ENCODE measurements around the gene ASGR2.
A peak's percentile ranks its signal among the peaks of the same experiment; 100 is the strongest.
"Not testable (repeated sequence)": the region's sequence is repeated elsewhere in the genome, so short reads cannot be mapped to it uniquely, and the experiment has no call there.

Gene ASGR2

DNA sequence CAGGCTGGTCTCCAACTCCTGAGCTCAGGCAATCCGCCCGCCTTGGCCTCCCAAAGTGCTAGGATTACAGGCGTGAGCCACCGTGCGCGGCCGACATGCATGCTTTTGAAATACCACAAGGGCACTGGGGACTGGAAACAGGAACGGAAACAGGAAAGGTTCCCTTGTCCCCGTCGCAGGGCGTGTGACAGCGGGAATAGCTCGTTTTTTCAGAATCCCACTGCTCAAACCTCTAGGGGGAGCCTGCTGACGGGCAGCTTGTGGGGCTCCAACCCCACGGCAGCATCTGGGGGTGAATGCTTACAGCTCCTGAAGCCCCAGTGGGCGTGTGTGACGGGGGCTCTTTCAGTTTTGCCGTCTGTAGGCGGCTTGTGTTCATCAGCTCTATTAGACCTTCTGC, 18.8 kb upstream of the ASGR2 start:
- Histone ChIP-seq H3K4me3 (ENCODE audit: low read depth, low read length) (no peak overlapping the region), H3K27me3 (peaks cover 52% of the 10 kb centered on the region), H3K4me1 (no peaks in the 10 kb centered on the region), H3K9me3 (no peaks in the 10 kb centered on the region), H3K36me3 (no peaks in the 10 kb centered on the region)
- TF ChIP-seq, protein P1, sequence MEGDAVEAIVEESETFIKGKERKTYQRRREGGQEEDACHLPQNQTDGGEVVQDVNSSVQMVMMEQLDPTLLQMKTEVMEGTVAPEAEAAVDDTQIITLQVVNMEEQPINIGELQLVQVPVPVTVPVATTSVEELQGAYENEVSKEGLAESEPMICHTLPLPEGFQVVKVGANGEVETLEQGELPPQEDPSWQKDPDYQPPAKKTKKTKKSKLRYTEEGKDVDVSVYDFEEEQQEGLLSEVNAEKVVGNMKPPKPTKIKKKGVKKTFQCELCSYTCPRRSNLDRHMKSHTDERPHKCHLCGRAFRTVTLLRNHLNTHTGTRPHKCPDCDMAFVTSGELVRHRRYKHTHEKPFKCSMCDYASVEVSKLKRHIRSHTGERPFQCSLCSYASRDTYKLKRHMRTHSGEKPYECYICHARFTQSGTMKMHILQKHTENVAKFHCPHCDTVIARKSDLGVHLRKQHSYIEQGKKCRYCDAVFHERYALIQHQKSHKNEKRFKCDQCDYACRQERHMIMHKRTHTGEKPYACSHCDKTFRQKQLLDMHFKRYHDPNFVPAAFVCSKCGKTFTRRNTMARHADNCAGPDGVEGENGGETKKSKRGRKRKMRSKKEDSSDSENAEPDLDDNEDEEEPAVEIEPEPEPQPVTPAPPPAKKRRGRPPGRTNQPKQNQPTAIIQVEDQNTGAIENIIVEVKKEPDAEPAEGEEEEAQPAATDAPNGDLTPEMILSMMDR (IDR thresholded peaks at IDR 0.05; ENCODE audit: low read depth, low read length): peak; percentile 36
- no peak for DNase-seq

DNA sequence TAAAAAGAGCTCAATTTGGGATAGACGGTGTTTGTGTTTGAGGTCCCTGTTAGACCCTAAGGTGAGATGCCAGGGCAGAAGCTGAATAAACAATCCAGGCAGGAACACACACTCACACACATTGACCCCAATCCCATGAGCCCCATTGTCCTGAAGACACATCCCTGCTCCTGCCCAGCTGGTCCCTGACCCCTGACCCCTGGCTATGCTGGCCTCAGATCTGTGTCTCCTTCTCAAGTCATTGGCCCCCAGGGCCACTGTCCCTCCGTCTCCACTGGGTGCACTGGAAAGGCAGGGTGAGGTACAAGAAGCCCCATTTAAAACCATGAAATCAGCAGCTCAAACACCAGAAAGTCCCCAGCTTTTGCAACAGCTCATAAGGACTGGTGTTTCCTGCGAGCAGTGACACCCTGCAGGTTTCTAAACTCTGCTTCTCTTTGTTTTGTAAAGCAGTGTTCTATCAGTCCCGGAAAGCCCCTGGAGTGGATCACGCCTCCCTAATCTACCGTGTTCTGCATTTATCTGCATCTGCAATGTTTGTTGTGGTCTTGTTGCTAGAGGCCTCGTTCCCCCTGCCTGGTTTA, 18.0 kb upstream of the ASGR2 start:
- H3K4me1 ChIP-seq: no peaks in the 10 kb centered on the region
- peaks cover 53% of the 10 kb centered on the region for H3K27me3 ChIP-seq
- no peak overlapping the region for H3K4me3 ChIP-seq (ENCODE audit: low read depth, low read length)
- H3K9me3 ChIP-seq: no peaks in the 10 kb centered on the region
- DNase-seq: no peak
- H3K36me3 ChIP-seq: no peaks in the 10 kb centered on the region
- TF ChIP-seq, protein P1 (IDR thresholded peaks at IDR 0.05; ENCODE audit: low read depth, low read length): no peak

- Histone ChIP-seq H3K36me3 (no peaks in the 10 kb centered on the region), H3K4me3 (ENCODE audit: low read depth, low read length) (no peak overlapping the region), H3K4me1 (no peaks in the 10 kb centered on the region), H3K9me3 (no peaks in the 10 kb centered on the region), H3K27me3 (peaks cover 42% of the 10 kb centered on the region)
- TF ChIP-seq, protein P1 (IDR thresholded peaks at IDR 0.05; ENCODE audit: low read depth, low read length): no peak
- DNase-seq: no peak
These were observed 16.8 kb upstream of the ASGR2 start for GRCh38 chr17:7131423-7131791.

DNA sequence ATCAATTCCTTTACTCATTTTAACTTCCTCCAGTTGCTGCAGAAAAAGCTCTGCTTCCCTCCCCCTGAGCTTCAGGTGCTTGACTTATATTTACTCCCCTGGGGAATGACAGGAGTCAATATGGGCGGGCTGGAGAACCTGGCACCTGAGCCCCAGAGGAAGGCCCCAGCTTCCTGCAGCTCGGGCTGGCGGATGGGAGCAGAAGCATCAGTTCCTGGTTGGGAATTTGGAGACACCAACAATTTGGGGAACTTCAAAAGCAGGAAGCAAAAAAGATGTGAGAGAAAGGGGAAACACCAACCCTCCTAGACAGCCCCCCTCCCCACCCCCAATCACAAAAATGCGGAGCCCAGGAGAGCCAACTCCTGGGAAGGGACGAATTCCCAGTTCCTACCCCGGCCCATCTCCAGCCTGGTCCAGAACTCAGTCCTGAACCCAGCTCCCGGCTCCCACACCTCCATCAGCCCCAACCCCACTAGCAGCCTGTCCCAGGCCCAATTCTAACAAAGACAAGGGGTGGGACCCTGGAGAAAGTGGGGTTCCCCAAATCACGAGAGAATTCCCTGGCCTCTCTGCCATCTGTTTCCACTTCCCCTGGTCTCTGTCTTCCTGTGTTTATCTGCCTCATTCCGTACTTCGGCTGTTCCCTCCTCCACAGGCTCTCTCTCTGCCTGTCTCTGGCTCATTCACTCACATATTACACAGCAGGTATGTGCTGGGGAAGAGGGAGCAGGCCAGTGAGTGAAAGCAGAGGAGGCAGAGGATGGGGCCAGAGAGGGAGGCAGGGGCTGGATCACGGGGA, 16.2 kb upstream of the ASGR2 start:
- H3K27me3 ChIP-seq: peaks cover 42% of the 10 kb centered on the region
- H3K36me3 ChIP-seq: no peaks in the 10 kb centered on the region
- no peak for DNase-seq
- TF ChIP-seq, protein P1 (IDR thresholded peaks at IDR 0.05; ENCODE audit: low read depth, low read length): no peak
- no peak overlapping the region for H3K4me3 ChIP-seq (ENCODE audit: low read depth, low read length)
- H3K9me3 ChIP-seq: no peaks in the 10 kb centered on the region
- H3K4me1 ChIP-seq: no peaks in the 10 kb centered on the region

GRCh38 chr17:7129311-7129710, 14.7 kb upstream of the ASGR2 start:
- H3K4me1 ChIP-seq: no peaks in the 10 kb centered on the region
- peaks cover 42% of the 10 kb centered on the region for H3K27me3 ChIP-seq
- no peak for DNase-seq
- TF ChIP-seq, protein P1 (IDR thresholded peaks at IDR 0.05; ENCODE audit: low read depth, low read length): no peak
- H3K4me3 ChIP-seq (ENCODE audit: low read depth, low read length): no peak overlapping the region
- no peaks in the 10 kb centered on the region for H3K36me3 ChIP-seq
- no peaks in the 10 kb centered on the region for H3K9me3 ChIP-seq

- peaks cover 38% of the 10 kb centered on the region for H3K27me3 ChIP-seq
- no peak for DNase-seq
- H3K4me3 ChIP-seq (ENCODE audit: low read depth, low read length): no peak overlapping the region
- no peaks in the 10 kb centered on the region for H3K4me1 ChIP-seq
- no peaks in the 10 kb centered on the region for H3K36me3 ChIP-seq
- no peaks in the 10 kb centered on the region for H3K9me3 ChIP-seq
- TF ChIP-seq, protein P1 (IDR thresholded peaks at IDR 0.05; ENCODE audit: low read depth, low read length): no peak
These were observed 13.5 kb upstream of the ASGR2 start for GRCh38 chr17:7128160-7128559.

- DNase-seq; H3K9me3 ChIP-seq; H3K4me1 ChIP-seq; H3K4me3 ChIP-seq (ENCODE audit: low read depth, low read length); H3K36me3 ChIP-seq: not testable (repeated sequence)
- peaks cover 40% of the 10 kb centered on the region for H3K27me3 ChIP-seq
These were observed 12.9 kb upstream of the ASGR2 start for GRCh38 chr17:7127501-7127900.

DNA sequence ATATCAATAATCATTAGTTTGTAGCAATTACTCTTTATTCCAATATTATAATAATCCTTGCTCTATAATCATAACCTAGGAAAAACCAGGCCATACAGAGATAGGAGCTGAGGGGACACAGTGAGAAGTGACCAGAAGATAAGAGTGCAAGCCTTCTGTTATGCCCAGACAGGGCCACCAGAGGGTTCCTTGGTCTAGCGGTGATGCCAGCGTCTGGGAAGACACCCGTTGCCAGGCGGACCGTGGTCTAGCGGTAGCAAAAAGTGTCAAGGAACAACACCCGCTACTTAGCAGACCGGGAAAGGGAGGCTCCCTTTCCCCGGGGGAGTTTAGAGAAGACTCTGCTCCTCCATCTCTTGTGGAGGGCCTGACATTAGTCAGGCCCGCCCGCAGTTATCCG, 11.8 kb upstream of the ASGR2 start:
- DNase-seq; H3K4me1 ChIP-seq; H3K9me3 ChIP-seq; H3K4me3 ChIP-seq (ENCODE audit: low read depth, low read length); H3K36me3 ChIP-seq: not testable (repeated sequence)
- H3K27me3 ChIP-seq: peaks cover 38% of the 10 kb centered on the region
